Measurements from ENCODE around the gene SERPING1.

SERPING1 gene

GRCh38 chr11:57656885-57657193 lies 59.4 kb downstream of the SERPING1 start:
- DNase-seq, result no peak

DNA sequence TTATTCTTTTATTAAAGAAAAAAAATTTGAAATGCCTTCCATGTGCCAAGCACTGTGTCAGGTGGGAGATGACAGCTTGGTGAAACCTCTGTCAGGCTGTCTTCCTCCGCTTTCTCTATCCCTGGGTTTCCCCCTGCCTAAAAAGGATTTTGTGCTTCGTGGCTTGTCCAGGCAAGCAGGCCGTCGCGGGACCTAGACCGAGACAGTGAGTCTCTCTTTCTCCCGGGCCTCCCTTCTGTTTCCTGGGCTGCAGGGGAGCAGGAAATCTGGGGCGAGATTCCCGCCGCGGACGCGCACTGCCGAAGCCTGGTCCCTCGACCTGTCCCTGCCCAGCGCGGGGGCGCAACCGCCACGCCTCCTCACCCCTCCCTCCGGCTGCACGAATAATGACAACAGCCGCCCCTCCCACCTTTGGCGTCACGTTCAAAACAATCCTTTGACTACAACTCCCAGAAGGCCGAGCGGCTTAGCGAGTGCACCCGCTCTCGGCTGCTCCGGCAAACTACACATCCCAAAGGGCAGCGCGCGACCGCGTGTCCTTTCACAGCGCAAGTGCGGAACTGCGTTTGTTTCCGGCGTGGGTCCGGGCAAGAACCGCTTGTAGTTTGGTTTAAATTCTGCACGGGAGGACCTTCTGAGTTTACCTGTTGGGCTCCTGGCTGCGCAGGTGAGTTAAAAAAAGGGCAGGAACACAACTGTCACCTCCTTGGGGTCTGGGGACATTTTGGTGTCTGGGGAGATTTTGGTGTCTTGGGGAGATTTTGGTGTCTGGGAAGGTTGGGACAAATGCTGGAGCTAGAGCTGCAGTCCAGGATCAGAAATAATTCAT lies 59.9 kb downstream of the SERPING1 start, which contains the start of gene CLP1:
TSS of gene CLP1 (plus strand) at position 569 of the 829 bp plus-strand sequence. CDS start 1,715 bp downstream, outside the sequence.
- peak; percentile 99 for DNase-seq

GRCh38 chr11:57658023-57658361 lies 60.5 kb downstream of the SERPING1 start:
- no peak for DNase-seq

DNA sequence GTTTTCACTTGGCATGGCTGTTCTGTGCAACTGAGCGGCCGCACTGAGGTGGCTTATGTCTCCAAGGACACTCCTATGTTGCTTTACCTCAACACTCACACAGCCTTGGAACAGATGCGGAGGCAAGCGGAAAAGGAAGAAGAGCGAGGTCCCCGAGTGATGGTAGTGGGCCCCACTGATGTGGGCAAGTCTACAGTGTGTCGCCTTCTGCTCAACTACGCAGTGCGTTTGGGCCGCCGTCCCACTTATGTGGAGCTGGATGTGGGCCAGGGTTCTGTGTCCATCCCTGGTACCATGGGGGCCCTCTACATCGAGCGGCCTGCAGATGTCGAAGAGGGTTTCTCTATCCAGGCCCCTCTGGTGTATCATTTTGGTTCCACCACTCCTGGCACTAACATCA lies 62.2 kb downstream of the SERPING1 start:
- no peak for DNase-seq

- no peak for DNase-seq
Measured at GRCh38 chr11:57662893-57663292, 65.4 kb downstream of the SERPING1 start.

DNA sequence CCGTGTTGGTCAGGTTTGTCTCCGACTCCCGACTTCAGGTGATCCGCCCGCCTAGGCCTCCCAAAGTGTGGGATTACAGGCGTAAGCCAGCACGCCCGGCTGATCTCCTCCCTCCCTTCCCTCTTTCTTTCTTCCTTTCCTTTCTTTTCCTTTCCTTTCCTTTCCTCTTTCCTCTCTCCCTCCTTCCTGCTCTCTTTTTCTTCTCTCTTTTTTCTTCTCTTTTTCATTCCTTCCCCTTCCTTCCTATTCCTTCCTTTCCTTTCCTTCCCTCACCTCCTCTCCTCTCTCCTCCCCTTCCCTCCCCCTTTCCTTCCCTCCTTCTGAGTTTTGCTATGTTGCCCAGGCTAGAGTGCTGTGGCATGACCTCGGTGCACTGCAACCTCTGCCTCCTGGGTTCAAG lies 66.5 kb downstream of the SERPING1 start:
- DNase-seq, result no peak
